Liver (tissue), 3 donors: ENCODE measurements around the gene CEP295NL.

ENCODE experiments used
- ATF3 ChIP-seq: IDR thresholded peaks from 2 replicates; pipeline ENCODE4 v1.6.1; 2016; ENCODE audit warnings: antibody characterized with exemption
- CTCF ChIP-seq: fragments of 150-350 bp; IDR thresholded peaks from 2 replicates; pipeline ENCODE4 v1.5.1; 2017; ENCODE audit warnings: improper control_type of control experiment, low read depth, low read length; ENCODE audit not compliant: missing input control
- MAX ChIP-seq: IDR thresholded peaks from 2 replicates; pipeline ENCODE4 v1.6.1; 2016; ENCODE audit warnings: antibody characterized with exemption
- YY1 ChIP-seq: IDR thresholded peaks from 2 replicates; pipeline ENCODE4 v1.6.1; 2016; ENCODE audit warnings: antibody characterized with exemption, mild to moderate bottlenecking
- donor health status: healthy.
- donor health status: healthy.

GRCh38 chr17:78905116-78905515 is 2.1 kb upstream of the CEP295NL start:
- no peak for TF ChIP-seq CTCF
- TF ChIP-seq YY1, result no peak
- TF ChIP-seq MAX, result no peak
- no peak for TF ChIP-seq ATF3
